T-cell (primary cell): ENCODE results near the gene KIDINS220. TPM values are rescaled to one million over a fixed set of nuclear protein-coding genes. Genes with fewer than 3 reads are reported as not detected.

Source experiments
- ATAC-seq, 4 experiments: fragments of 200-7000 bp in 3 of 4; fragments of 150-1000 bp in 1 of 4; cut with Tn5 transposase; replicated peaks in 1 of 4; 1 replicate in 3 of 4; 2 replicates in 1 of 4; pipeline ENCODE4 v1.10.0; 2021; ENCODE audit warnings: moderate library complexity in 3 of 4, mild to moderate bottlenecking in 2 of 4, moderate number of reproducible peaks in 1 of 4
- CTCF ChIA-PET, 2 donors: fragments of 300-600 bp; sonication (Branson Sonifier 250); formaldehyde crosslinking; loops; one replicate each; lab custom pipeline; 2022; ENCODE audit warnings: antibody characterized with exemption in 2 of 2; lab: Charles Lee
- POLR2A ChIA-PET, 2 donors: fragments of 300-600 bp; sonication (Branson Sonifier 250); formaldehyde crosslinking; loops; one replicate each; lab custom pipeline; 2022; ENCODE audit warnings: antibody characterized with exemption in 2 of 2; lab: Charles Lee
- DNase-seq, 35 experiments: peaks; one replicate each; pipeline versions ENCODE4 v3.0.0 to v3.0.0-alpha.2; 2013 to 2023
- H3K27ac ChIP-seq: one replicate; pipeline ENCODE4 v1.5.1; 2013; ENCODE audit warnings: low read length
- H3K27me3 ChIP-seq, 2 experiments: replicated peaks in 1 of 2; 1 replicate in 1 of 2; 2 replicates in 1 of 2; pipeline versions ENCODE4 v1.6.1 to v1.7.0; 2013; ENCODE audit warnings: low read length in 1 of 2, mixed read lengths in 1 of 2; ENCODE audit not compliant: control insufficient read depth in 2 of 2, insufficient read depth in 2 of 2; ENCODE audit errors: extremely low read depth in 1 of 2
- H3K36me3 ChIP-seq, 2 donors: 1 replicate in 1 of 2; 2 replicates in 1 of 2; pipeline versions ENCODE4 v1.6.1 to v1.7.0; 2013; ENCODE audit warnings: low read length in 1 of 2; ENCODE audit not compliant: control insufficient read depth in 2 of 2, insufficient read depth in 1 of 2; ENCODE audit errors: extremely low read depth in 1 of 2
- H3K4me1 ChIP-seq, 2 experiments: 1 replicate in 1 of 2; 2 replicates in 1 of 2; pipeline versions ENCODE4 v1.6.1 to v1.7.0; 2013; ENCODE audit warnings: low read length in 2 of 2, mixed read lengths in 1 of 2; ENCODE audit not compliant: insufficient read depth in 2 of 2, control insufficient read depth in 1 of 2; ENCODE audit errors: extremely low read depth in 1 of 2
- H3K4me3 ChIP-seq, 2 donors: 1 replicate in 1 of 2; 2 replicates in 1 of 2; pipeline versions ENCODE4 v1.5.1 to v1.7.0; 2013; ENCODE audit warnings: mild to moderate bottlenecking in 2 of 2, low read length in 1 of 2, moderate library complexity in 1 of 2; ENCODE audit not compliant: control insufficient read depth in 1 of 2; ENCODE audit errors: extremely low read depth in 1 of 2
- H3K9me3 ChIP-seq: 2 replicates; pipeline ENCODE4 v1.7.0; 2013
- H3K27ac Mint-ChIP-seq, 2 donors: one replicate each; pipeline ENCODE4 v1.8.0; 2020 to 2021; ENCODE audit warnings: mild to moderate bottlenecking in 2 of 2, mixed read lengths in 2 of 2
- H3K27me3 Mint-ChIP-seq, 2 donors: one replicate each; pipeline ENCODE4 v1.8.0; 2021 to 2022; ENCODE audit warnings: mixed read lengths in 2 of 2
- H3K36me3 Mint-ChIP-seq: one replicate; pipeline ENCODE4 v1.8.0; 2021; ENCODE audit warnings: mixed read lengths
- H3K4me1 Mint-ChIP-seq, 3 donors: one replicate each; pipeline ENCODE4 v1.8.0; 2020 to 2022; ENCODE audit warnings: mixed read lengths in 3 of 3, mild to moderate bottlenecking in 1 of 3
- H3K4me3 Mint-ChIP-seq, 3 donors: one replicate each; pipeline ENCODE4 v1.8.0; 2020 to 2022; ENCODE audit warnings: mild to moderate bottlenecking in 3 of 3, mixed read lengths in 3 of 3, moderate library complexity in 3 of 3
- H3K9me3 Mint-ChIP-seq, 3 donors: one replicate each; pipeline ENCODE4 v1.8.0; 2020 to 2022; ENCODE audit warnings: mixed read lengths in 3 of 3
- WGBS: methylation state at CpG from one replicate; pipeline ENCODE4 v1.1.5; 2013; ENCODE audit warnings: missing lambda C conversion rate; ENCODE audit not compliant: insufficient coverage; 5-methylcytosine and 5-hydroxymethylcytosine counted together
- total RNA-seq, 35 experiments: library from RNA in 6 of 35; stranded (reverse) in 6 of 35; fragments of 120-200 nt in 1 of 35; gene quantifications; one replicate each; pipeline versions ENCODE4 v1.2.1 to v1.2.4 and lab custom pipeline; 2013 to 2026

KIDINS220 gene
- total RNA-seq, 5 donors from 2014 or later (not counting 1 experiment from before 2014, with no cell fraction given), result 40.0 to 50.0 (median 42.7) TPM

- H3K27ac Mint-ChIP-seq, result peak overlapping the region; percentile 78 to 92
- peak overlapping the region; percentile 92 to 99 (median 94) for H3K4me3 Mint-ChIP-seq
- H3K36me3 ChIP-seq, result no peaks in the 10 kb centered on the region
- H3K36me3 Mint-ChIP-seq, result peaks cover 4% of the 10 kb centered on the region
- POLR2A ChIA-PET, result interaction anchor here (0.5 to 2.4 kb wide), 20 partner anchors 17 to 1623 kb away, joined by 3 to 13 read pairs (median 4); no protein-coding TSS in a partner anchor
- DNase-seq (peak; percentile 30 to 79 (median 62)), ATAC-seq (peak; percentile 12 to 16 (median 14))
- no peaks in the 10 kb centered on the region for H3K9me3 Mint-ChIP-seq
- H3K27me3 Mint-ChIP-seq, result peaks cover 18 to 19% of the 10 kb centered on the region in 2 donors
- H3K27ac ChIP-seq, result peak overlapping the region; percentile 70
- peaks cover under 1 to 29% of the 10 kb centered on the region in 2 experiments for H3K27me3 ChIP-seq
- H3K4me1 Mint-ChIP-seq, result peaks cover 46 to 60% (median 50%) of the 10 kb centered on the region in 3 donors
- peaks cover 22 to 56% of the 10 kb centered on the region in 2 experiments for H3K4me1 ChIP-seq
- WGBS, result 0% methylated on average over 2 of the region's 30 CpGs
- CTCF ChIA-PET, result interaction anchor here (0.6 to 2.0 kb wide), 10 partner anchors 12 to 1320 kb away, joined by 3 to 6 read pairs (median 3); no protein-coding TSS in a partner anchor
- peak overlapping the region; percentile 59 to 80 for H3K4me3 ChIP-seq
- H3K9me3 ChIP-seq, result no peaks in the 10 kb centered on the region
Measured at GRCh38 chr2:8680822-8681760, 156.3 kb downstream of the KIDINS220 start.

- DNase-seq, result peak in 1 of 35 experiments; percentile 41
- peaks cover 4 to 36% of the 10 kb centered on the region in 2 experiments for H3K27me3 ChIP-seq
Measured at GRCh38 chr2:8679827-8680731, 157.3 kb downstream of the KIDINS220 start.

GRCh38 chr2:8679567-8679826 lies 157.9 kb downstream of the KIDINS220 start:
- Histone ChIP-seq H3K27ac (peak overlapping the region; percentile 70), H3K4me3 (peak overlapping the region; percentile 41 to 44), H3K4me1 (peaks cover 20 to 47% of the 10 kb centered on the region in 2 experiments), H3K9me3 (no peaks in the 10 kb centered on the region), H3K27me3 (peaks cover 4 to 40% of the 10 kb centered on the region in 2 experiments), H3K36me3 (no peaks in the 10 kb centered on the region)
- WGBS, result 31% methylated on average over 4 of the region's 8 CpGs
- Mint-ChIP-seq H3K36me3 (peaks cover 6% of the 10 kb centered on the region), H3K9me3 (peaks cover 1 to 8% (median 3%) of the 10 kb centered on the region in 3 donors), H3K4me3 (peak overlapping the region; percentile 71 to 99 (median 80)), H3K27me3 (peaks cover 22 to 25% of the 10 kb centered on the region in 2 donors), H3K4me1 (peaks cover 43 to 55% (median 47%) of the 10 kb centered on the region in 3 donors), H3K27ac (peak overlapping the region; percentile 85 to 92)
- ChIA-PET CTCF (no interaction called here), POLR2A (no interaction called here)
- ATAC-seq (no peak), DNase-seq (no peak)

More at GRCh38 chr2:8679827-8680731, 157.3 kb downstream of the KIDINS220 start:
- no peak for ATAC-seq
- peak overlapping the region; percentile 92 to 99 (median 94) for H3K4me3 Mint-ChIP-seq
- 67% methylated on average over 7 of the region's 19 CpGs for WGBS
- H3K9me3 Mint-ChIP-seq, result peaks cover 0 to 3% (median 0%) of the 10 kb centered on the region in 3 donors
- no peaks in the 10 kb centered on the region for H3K36me3 ChIP-seq
- H3K4me1 Mint-ChIP-seq, result peaks cover 46 to 60% (median 49%) of the 10 kb centered on the region in 3 donors
- peaks cover 22 to 53% of the 10 kb centered on the region in 2 experiments for H3K4me1 ChIP-seq
- ChIA-PET POLR2A (interaction anchor here (0.5 to 2.4 kb wide), 4 partner anchors 194 to 1095 kb away, joined by 3 to 13 read pairs (median 8); no protein-coding TSS in a partner anchor), CTCF (interaction anchor here (0.6 to 0.7 kb wide), 5 partner anchors 12 to 1319 kb away, joined by 3 to 6 read pairs (median 3); no protein-coding TSS in a partner anchor)
- H3K27ac Mint-ChIP-seq, result peak overlapping the region; percentile 85 to 92
- H3K9me3 ChIP-seq, result no peaks in the 10 kb centered on the region
- peaks cover 4% of the 10 kb centered on the region for H3K36me3 Mint-ChIP-seq
- H3K4me3 ChIP-seq, result peak overlapping the region in 1 of 2 donors; percentile 44
- H3K27ac ChIP-seq, result peak overlapping the region; percentile 70
- peaks cover 22 to 24% of the 10 kb centered on the region in 2 donors for H3K27me3 Mint-ChIP-seq

Other genes starting within 250 kb of the KIDINS220 start
- 100 to 1,000 TPM in 2 of 5 donors, 10 to 100 TPM in 3; 55.5 to 153 (median 71.1) TPM for gene ID2, start 155.6 kb downstream of the KIDINS220 start, total RNA-seq
- gene MBOAT2, start 166.1 kb upstream of the KIDINS220 start, total RNA-seq, result 1 to 10 TPM; 1.3 to 3.0 (median 2.7) TPM